Stimulated activated CD8-positive, alpha-beta memory T cell treated with anti-CD3 and anti-CD28 coated beads, Interleukin-15, amount 100 ng/mL, for 1 hour (primary cell): Measurements from ENCODE around the gene RNF20.
"Not testable (repeated sequence)": the region's sequence is repeated elsewhere in the genome, so short reads cannot be mapped to it uniquely, and the experiment has no call there.

Experiments used
- DNase-seq: peaks from one replicate; pipeline ENCODE4 v3.0.0-alpha.2; 2020; ENCODE audit warnings: low read depth

Gene RNF20

GRCh38 chr9:101533334-101534204 is at the start of gene RNF20:
Gene RNF20, plus strand, starts transcription at chr9:101533853. Its CDS starts 1,571 bp downstream, at chr9:101535424.
- peak; percentile 100 for DNase-seq

- no peak for DNase-seq
Observed at GRCh38 chr9:101484046-101484445, 49.6 kb upstream of the RNF20 start.

- no peak for DNase-seq
Observed at GRCh38 chr9:101485924-101486692, 47.5 kb upstream of the RNF20 start.

GRCh38 chr9:101486693-101487442 is 46.8 kb upstream of the RNF20 start:
- no peak for DNase-seq

- no peak for DNase-seq
Observed at GRCh38 chr9:101487443-101487840, 46.2 kb upstream of the RNF20 start.

- DNase-seq, result no peak
Observed at GRCh38 chr9:101495810-101496209, 37.8 kb upstream of the RNF20 start.

GRCh38 chr9:101498323-101498722 is 35.3 kb upstream of the RNF20 start:
- no peak for DNase-seq

- no peak for DNase-seq
Observed at GRCh38 chr9:101504188-101504587, 29.5 kb upstream of the RNF20 start.

GRCh38 chr9:101508211-101508610 is 25.4 kb upstream of the RNF20 start:
- no peak for DNase-seq

- no peak for DNase-seq
Observed at GRCh38 chr9:101509572-101509971, 24.1 kb upstream of the RNF20 start.

- no peak for DNase-seq
Observed at GRCh38 chr9:101510459-101510858, 23.2 kb upstream of the RNF20 start.

- DNase-seq, result no peak
Observed at GRCh38 chr9:101511009-101511408, 22.6 kb upstream of the RNF20 start.

GRCh38 chr9:101512116-101512515 is 21.5 kb upstream of the RNF20 start:
- no peak for DNase-seq

GRCh38 chr9:101513351-101513750 is 20.3 kb upstream of the RNF20 start:
- DNase-seq, result no peak

GRCh38 chr9:101514071-101514470 is 19.6 kb upstream of the RNF20 start:
- DNase-seq, result no peak

GRCh38 chr9:101516655-101517054 is 17.0 kb upstream of the RNF20 start:
- no peak for DNase-seq

- not testable (repeated sequence) for DNase-seq
Observed at GRCh38 chr9:101518489-101518888, 15.2 kb upstream of the RNF20 start.

- DNase-seq, result no peak
Observed at GRCh38 chr9:101524371-101524770, 9.3 kb upstream of the RNF20 start.

- DNase-seq, result no peak
Observed at GRCh38 chr9:101527066-101527465, 6.6 kb upstream of the RNF20 start.

GRCh38 chr9:101528015-101528414 is 5.6 kb upstream of the RNF20 start:
- no peak for DNase-seq

GRCh38 chr9:101530076-101530711 is 3.5 kb upstream of the RNF20 start:
- DNase-seq, result peak; percentile 33

GRCh38 chr9:101536351-101536750 is 2.7 kb downstream of the RNF20 start:
- no peak for DNase-seq
